OCI-LY1 (cell line): ENCODE results near the gene CDKN2B-AS1.

ENCODE experiments used
- H2AFZ ChIP-seq: fragments of 200-600 bp; sonication (generic), shearing (Covaris generic); 2 replicates; pipeline ENCODE4 v1.6.0; 2014; ENCODE audit warnings: antibody characterized with exemption, mild to moderate bottlenecking, low read length
- H3F3A ChIP-seq: fragments of 200-600 bp; sonication (generic), shearing (Covaris generic); 2 replicates; pipeline ENCODE4 v1.6.0; 2014; ENCODE audit warnings: mild to moderate bottlenecking, antibody characterized with exemption, low read length, moderate library complexity; ENCODE audit not compliant: insufficient read depth
- H3K27ac ChIP-seq: fragments of 200-600 bp; sonication (generic); 2 replicates; pipeline ENCODE4 v1.5.1; 2014; ENCODE audit warnings: low read length, mixed run types, mild to moderate bottlenecking, low read depth; ENCODE audit not compliant: poor library complexity, severe bottlenecking
- H3K27me3 ChIP-seq: fragments of 200-600 bp; sonication (generic); 2 replicates; pipeline ENCODE4 v1.6.0; 2014; ENCODE audit warnings: antibody characterized with exemption, mild to moderate bottlenecking, low read length, moderate library complexity; ENCODE audit not compliant: insufficient read depth
- H3K36me3 ChIP-seq: fragments of 200-600 bp; sonication (generic); 2 replicates; pipeline ENCODE4 v1.6.1; 2014; ENCODE audit warnings: mild to moderate bottlenecking, antibody characterized with exemption, low read length, moderate library complexity, mixed read lengths; ENCODE audit not compliant: insufficient read depth
- H3K4me1 ChIP-seq: fragments of 200-600 bp; sonication (generic); 2 replicates; pipeline ENCODE4 v1.5.1; 2014; ENCODE audit warnings: mild to moderate bottlenecking, low read length, moderate library complexity; ENCODE audit not compliant: insufficient read depth, severe bottlenecking
- H3K4me2 ChIP-seq: fragments of 200-600 bp; sonication (generic), shearing (Covaris generic); 2 replicates; pipeline ENCODE4 v1.6.1; 2014; ENCODE audit warnings: low read length
- H3K4me3 ChIP-seq: fragments of 200-600 bp; sonication (generic); 2 replicates; pipeline ENCODE4 v1.5.1; 2014; ENCODE audit warnings: low read length, low read depth, mild to moderate bottlenecking, mixed read lengths; ENCODE audit not compliant: poor library complexity, severe bottlenecking
- H3K79me2 ChIP-seq: fragments of 200-600 bp; shearing (Covaris generic); 2 replicates; pipeline ENCODE4 v1.6.1; 2016; ENCODE audit warnings: mixed run types, low read length, mixed read lengths; ENCODE audit not compliant: insufficient read depth
- H3K9ac ChIP-seq: fragments of 200-600 bp; sonication (generic), shearing (Covaris generic); 2 replicates; pipeline ENCODE4 v1.6.1; 2014; ENCODE audit warnings: mild to moderate bottlenecking, low read length, mixed read lengths
- H3K9me2 ChIP-seq: fragments of 200-600 bp; sonication (generic), shearing (Covaris generic); 2 replicates; pipeline ENCODE4 v1.6.1; 2014; ENCODE audit warnings: low read depth, mild to moderate bottlenecking, low read length, mixed read lengths
- H3K9me3 ChIP-seq: fragments of 200-600 bp; shearing (Covaris generic); 2 replicates; pipeline ENCODE4 v1.6.1; 2014; ENCODE audit warnings: low read length, mixed read lengths
- H4K20me1 ChIP-seq: fragments of 200-600 bp; sonication (generic), shearing (Covaris generic); 2 replicates; pipeline ENCODE4 v1.6.0; 2016; ENCODE audit warnings: mild to moderate bottlenecking, low read length; ENCODE audit not compliant: insufficient read depth
- EZH2 ChIP-seq: fragments of 200-600 bp; sonication (generic), shearing (Covaris generic); IDR thresholded peaks from 2 replicates; pipeline ENCODE4 v1.8.0; 2017; ENCODE audit warnings: borderline replicate concordance, mixed run types, mild to moderate bottlenecking, antibody characterized with exemption, low read length, moderate library complexity, mixed read lengths
- TF ChIP-seq, protein P1 (sequence below): fragments of 200-600 bp; sonication (generic), shearing (Covaris generic); IDR thresholded peaks from 2 replicates; pipeline ENCODE4 v1.5.1; 2017; ENCODE audit warnings: mild to moderate bottlenecking, antibody characterized with exemption, low read length, moderate library complexity, mixed read lengths

Gene CDKN2B-AS1

DNA sequence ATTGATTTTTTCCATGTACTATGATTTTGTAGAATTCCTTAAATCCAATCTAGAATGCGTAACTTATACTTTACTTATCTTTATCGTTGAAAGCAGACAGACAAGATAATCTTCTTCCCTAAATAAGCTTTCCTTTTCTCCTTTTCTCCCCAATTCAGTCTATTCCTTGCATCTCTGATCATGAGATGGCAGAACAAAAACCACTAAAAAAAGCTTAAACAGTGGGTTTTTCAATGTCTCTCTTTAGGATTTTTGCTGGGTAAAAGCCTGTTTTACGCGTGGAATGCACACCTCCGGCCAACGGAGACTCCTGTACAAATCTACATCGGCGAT lies 13.8 kb downstream of the CDKN2B-AS1 start:
- Histone ChIP-seq H3K4me1 (peaks cover 47% of the 10 kb centered on the region), H2AFZ (no peak overlapping the region), H3K27me3 (no peaks in the 10 kb centered on the region), H3K79me2 (no peaks in the 10 kb centered on the region; the same call in 1 of the 2 replicates), H3K9ac (peak overlapping the region; percentile 63; the same call in 1 of the 2 replicates), H3K9me2 (no peaks in the 10 kb centered on the region), H3K36me3 (peaks cover 10% of the 10 kb centered on the region), H3K9me3 (no peaks in the 10 kb centered on the region), H3K4me3 (peak overlapping the region; percentile 72), H3K4me2 (peak overlapping the region; percentile 88), H4K20me1 (no peaks in the 10 kb centered on the region), H3K27ac (no peak overlapping the region), H3F3A (no peaks in the 10 kb centered on the region)
- TF ChIP-seq, protein P1, sequence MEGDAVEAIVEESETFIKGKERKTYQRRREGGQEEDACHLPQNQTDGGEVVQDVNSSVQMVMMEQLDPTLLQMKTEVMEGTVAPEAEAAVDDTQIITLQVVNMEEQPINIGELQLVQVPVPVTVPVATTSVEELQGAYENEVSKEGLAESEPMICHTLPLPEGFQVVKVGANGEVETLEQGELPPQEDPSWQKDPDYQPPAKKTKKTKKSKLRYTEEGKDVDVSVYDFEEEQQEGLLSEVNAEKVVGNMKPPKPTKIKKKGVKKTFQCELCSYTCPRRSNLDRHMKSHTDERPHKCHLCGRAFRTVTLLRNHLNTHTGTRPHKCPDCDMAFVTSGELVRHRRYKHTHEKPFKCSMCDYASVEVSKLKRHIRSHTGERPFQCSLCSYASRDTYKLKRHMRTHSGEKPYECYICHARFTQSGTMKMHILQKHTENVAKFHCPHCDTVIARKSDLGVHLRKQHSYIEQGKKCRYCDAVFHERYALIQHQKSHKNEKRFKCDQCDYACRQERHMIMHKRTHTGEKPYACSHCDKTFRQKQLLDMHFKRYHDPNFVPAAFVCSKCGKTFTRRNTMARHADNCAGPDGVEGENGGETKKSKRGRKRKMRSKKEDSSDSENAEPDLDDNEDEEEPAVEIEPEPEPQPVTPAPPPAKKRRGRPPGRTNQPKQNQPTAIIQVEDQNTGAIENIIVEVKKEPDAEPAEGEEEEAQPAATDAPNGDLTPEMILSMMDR: no peak
- TF ChIP-seq EZH2: no peak

DNA sequence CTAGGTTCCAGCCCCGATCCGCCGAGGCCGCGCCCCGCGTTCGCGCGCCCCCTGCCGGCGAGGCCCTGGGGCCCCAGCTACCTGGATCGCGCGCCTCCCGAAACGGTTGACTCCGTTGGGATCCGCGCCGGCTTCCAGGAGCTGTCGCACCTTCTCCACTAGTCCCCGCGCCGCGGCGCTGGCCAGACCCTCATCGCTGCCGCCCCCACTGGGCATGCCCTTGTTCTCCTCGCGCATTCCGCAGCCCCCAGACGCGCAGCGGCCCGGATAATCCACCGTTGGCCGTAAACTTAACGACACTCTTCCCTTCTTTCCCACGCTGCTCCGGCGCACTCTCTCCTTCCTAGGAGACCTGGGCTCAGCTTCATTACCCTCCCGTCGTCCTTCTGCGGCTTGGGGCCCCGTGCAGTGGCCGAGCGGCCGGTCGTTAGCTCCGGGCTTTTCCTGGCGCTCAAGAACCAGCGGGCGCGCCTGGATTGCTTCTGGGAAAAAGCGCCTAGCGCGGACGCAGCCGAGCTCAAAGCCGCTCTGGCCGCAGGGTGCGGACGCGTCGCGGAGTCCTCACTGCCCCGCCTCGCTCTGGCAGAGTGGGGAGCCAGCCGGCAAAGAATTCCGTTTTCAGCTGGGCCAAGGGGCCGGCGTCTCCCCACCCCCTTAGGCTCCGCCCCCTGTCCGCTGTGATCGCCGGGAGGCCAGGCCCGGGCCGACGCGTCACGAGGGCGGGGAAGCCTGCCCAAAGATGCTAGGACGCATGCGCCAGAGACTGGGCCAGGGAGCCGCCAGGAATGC lies 14.3 kb downstream of the CDKN2B-AS1 start, which contains the start of gene CDKN2B:
Gene CDKN2B (minus strand): TSS at position 589 of the 789 bp plus-strand sequence. CDS start 352 bp downstream, at position 237.
- H3K79me2 ChIP-seq: no peaks in the 10 kb centered on the region; the same call in 1 of the 2 replicates
- peak within 1 kb of the TSS; percentile 88 for H3K4me2 ChIP-seq
- TF ChIP-seq, protein P1: peak; percentile 92
- TF ChIP-seq EZH2: no peak
- H3K36me3 ChIP-seq: peaks cover 10% of the 10 kb centered on the region
- H3K9ac ChIP-seq: peak within 1 kb of the TSS; percentile 63
- H3K9me2 ChIP-seq: no peaks in the 10 kb centered on the region
- no peaks in the 10 kb centered on the region for H3F3A ChIP-seq
- H4K20me1 ChIP-seq: no peaks in the 10 kb centered on the region
- peaks cover 41% of the 10 kb centered on the region for H3K4me1 ChIP-seq
- no peak within 1 kb of the TSS for H2AFZ ChIP-seq
- no peaks in the 10 kb centered on the region for H3K27me3 ChIP-seq
- H3K27ac ChIP-seq: peak within 1 kb of the TSS; percentile 46
- no peaks in the 10 kb centered on the region for H3K9me3 ChIP-seq
- H3K4me3 ChIP-seq: peak within 1 kb of the TSS; percentile 72

DNA sequence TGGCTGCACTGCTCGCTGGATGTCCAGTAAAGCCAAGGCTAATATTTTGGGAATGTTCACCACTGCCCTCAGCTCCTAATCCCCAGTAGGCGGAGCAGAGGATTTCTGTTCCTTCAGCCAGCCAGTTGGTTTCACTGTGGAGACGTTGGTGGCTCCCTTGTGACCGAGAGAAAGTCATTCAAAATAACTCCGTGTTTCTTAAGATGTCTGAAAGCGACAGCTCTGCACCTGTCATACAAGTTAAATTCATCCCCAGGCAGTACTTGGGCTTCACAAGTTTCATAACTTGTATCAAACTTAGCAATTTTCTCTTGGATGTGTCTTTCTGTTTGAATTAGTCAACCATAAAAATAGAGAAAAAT lies 14.9 kb downstream of the CDKN2B-AS1 start:
- no peaks in the 10 kb centered on the region for H3K9me3 ChIP-seq
- H3K9ac ChIP-seq: peak overlapping the region; percentile 63
- no peaks in the 10 kb centered on the region for H3F3A ChIP-seq
- TF ChIP-seq, protein P1: no peak
- no peak for TF ChIP-seq EZH2
- H4K20me1 ChIP-seq: no peaks in the 10 kb centered on the region
- peak overlapping the region; percentile 72 for H3K4me3 ChIP-seq
- H2AFZ ChIP-seq: no peak overlapping the region
- H3K4me1 ChIP-seq: peaks cover 35% of the 10 kb centered on the region
- H3K9me2 ChIP-seq: no peaks in the 10 kb centered on the region
- peak overlapping the region; percentile 46 for H3K27ac ChIP-seq
- H3K27me3 ChIP-seq: no peaks in the 10 kb centered on the region
- H3K79me2 ChIP-seq: no peaks in the 10 kb centered on the region; the same call in 1 of the 2 replicates
- H3K36me3 ChIP-seq: peaks cover 10% of the 10 kb centered on the region
- H3K4me2 ChIP-seq: peak overlapping the region; percentile 88
